Stimulated activated CD4-positive, alpha-beta T cell treated with anti-CD3 and anti-CD28 coated beads, Interleukin-4, amount 100 ng/mL, for 4 hours (primary cell): ENCODE results near the gene TMIE.

Experiments used
- DNase-seq, 2 experiments: peaks; one replicate each; pipeline ENCODE4 v3.0.0-alpha.2; 2020

TMIE gene

GRCh38 chr3:46669191-46669999 lies 31.8 kb upstream of the TMIE start:
- no peak for DNase-seq

GRCh38 chr3:46670000-46670890 lies 30.9 kb upstream of the TMIE start:
- no peak for DNase-seq

GRCh38 chr3:46670891-46671427 lies 30.2 kb upstream of the TMIE start:
- no peak for DNase-seq

GRCh38 chr3:46671541-46672348 lies 29.4 kb upstream of the TMIE start:
- DNase-seq: no peak

GRCh38 chr3:46672349-46672695 lies 28.9 kb upstream of the TMIE start:
- no peak for DNase-seq

GRCh38 chr3:46673151-46674030 lies 27.8 kb upstream of the TMIE start:
- DNase-seq: no peak

- no peak for DNase-seq
These were observed 27.0 kb upstream of the TMIE start for GRCh38 chr3:46674031-46674845.

- DNase-seq: no peak
These were observed 25.8 kb upstream of the TMIE start for GRCh38 chr3:46675426-46675825.

- no peak for DNase-seq
These were observed 25.2 kb upstream of the TMIE start for GRCh38 chr3:46675843-46676567.

- no peak for DNase-seq
These were observed 24.4 kb upstream of the TMIE start for GRCh38 chr3:46676601-46677410.

- DNase-seq: no peak
These were observed 23.8 kb upstream of the TMIE start for GRCh38 chr3:46677411-46677726.

- DNase-seq: no peak
These were observed 22.9 kb upstream of the TMIE start for GRCh38 chr3:46678280-46678679.

- no peak for DNase-seq
These were observed 21.5 kb upstream of the TMIE start for GRCh38 chr3:46679681-46680080.

- DNase-seq: no peak
These were observed 20.8 kb upstream of the TMIE start for GRCh38 chr3:46680298-46680826.

GRCh38 chr3:46681387-46681786 lies 19.8 kb upstream of the TMIE start:
- DNase-seq: no peak

- no peak for DNase-seq
These were observed 19.2 kb upstream of the TMIE start for GRCh38 chr3:46681856-46682540.

- no peak for DNase-seq
These were observed 18.2 kb upstream of the TMIE start for GRCh38 chr3:46682974-46683373.

- DNase-seq: no peak
These were observed 16.3 kb upstream of the TMIE start for GRCh38 chr3:46684891-46685290.

- DNase-seq: no peak
These were observed 15.7 kb upstream of the TMIE start for GRCh38 chr3:46685446-46685845.
